Astrocyte of the cerebellum (primary cell): Measurements from ENCODE around the gene GTF2IRD1.

Experiments used
- DNase-seq: peaks from one replicate; pipeline ENCODE4 v3.0.0-alpha.2; 2011; ENCODE audit warnings: low read depth
- H3K4me3 ChIP-seq: 2 replicates; pipeline ENCODE4 v1.5.1; 2011; ENCODE audit warnings: mild to moderate bottlenecking, low read depth, low read length, moderate library complexity
- in situ Hi-C: cut with HindIII; loops from 2 replicates; pipeline ENCODE4 v1.10.0; 2017; ENCODE audit warnings: low sequenced_read_pairs
- TF ChIP-seq, protein P1 (sequence below): IDR thresholded peaks from 2 replicates; pipeline ENCODE4 v1.5.1; 2012; ENCODE audit warnings: low read length, low read depth, moderate library complexity, mild to moderate bottlenecking; ENCODE audit errors: missing control alignments

The GTF2IRD1 gene

DNA sequence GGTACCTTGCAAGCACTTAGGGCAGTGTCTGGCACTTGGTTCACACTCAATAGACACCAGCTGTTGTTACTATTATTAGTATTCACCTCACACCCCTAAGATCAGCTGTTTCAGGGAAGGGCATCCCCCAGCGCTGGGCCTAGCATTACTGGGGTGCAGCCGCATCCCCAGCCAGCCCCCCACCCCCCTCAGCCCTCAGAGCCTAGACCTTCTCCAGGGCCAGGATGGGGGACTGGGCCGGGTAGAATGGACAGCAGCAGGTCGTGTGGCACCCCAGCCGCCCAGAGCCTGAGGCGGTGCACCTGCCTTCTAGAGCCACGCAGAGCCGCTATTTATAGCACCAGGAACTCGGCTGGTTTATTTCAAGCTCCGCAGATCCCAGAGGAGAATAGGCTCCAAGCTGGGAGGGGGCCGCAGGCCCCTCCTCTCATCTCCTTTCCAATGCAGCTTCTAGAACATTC is 60.5 kb downstream of the GTF2IRD1 start:
- DNase-seq = no peak
- H3K4me3 ChIP-seq = no peak overlapping the region
- TF ChIP-seq, protein P1, sequence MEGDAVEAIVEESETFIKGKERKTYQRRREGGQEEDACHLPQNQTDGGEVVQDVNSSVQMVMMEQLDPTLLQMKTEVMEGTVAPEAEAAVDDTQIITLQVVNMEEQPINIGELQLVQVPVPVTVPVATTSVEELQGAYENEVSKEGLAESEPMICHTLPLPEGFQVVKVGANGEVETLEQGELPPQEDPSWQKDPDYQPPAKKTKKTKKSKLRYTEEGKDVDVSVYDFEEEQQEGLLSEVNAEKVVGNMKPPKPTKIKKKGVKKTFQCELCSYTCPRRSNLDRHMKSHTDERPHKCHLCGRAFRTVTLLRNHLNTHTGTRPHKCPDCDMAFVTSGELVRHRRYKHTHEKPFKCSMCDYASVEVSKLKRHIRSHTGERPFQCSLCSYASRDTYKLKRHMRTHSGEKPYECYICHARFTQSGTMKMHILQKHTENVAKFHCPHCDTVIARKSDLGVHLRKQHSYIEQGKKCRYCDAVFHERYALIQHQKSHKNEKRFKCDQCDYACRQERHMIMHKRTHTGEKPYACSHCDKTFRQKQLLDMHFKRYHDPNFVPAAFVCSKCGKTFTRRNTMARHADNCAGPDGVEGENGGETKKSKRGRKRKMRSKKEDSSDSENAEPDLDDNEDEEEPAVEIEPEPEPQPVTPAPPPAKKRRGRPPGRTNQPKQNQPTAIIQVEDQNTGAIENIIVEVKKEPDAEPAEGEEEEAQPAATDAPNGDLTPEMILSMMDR = no peak
- in situ Hi-C loops = loop anchor here (5.0 kb wide), 1 partner anchor 67 kb away; no protein-coding TSS in a partner anchor

DNA sequence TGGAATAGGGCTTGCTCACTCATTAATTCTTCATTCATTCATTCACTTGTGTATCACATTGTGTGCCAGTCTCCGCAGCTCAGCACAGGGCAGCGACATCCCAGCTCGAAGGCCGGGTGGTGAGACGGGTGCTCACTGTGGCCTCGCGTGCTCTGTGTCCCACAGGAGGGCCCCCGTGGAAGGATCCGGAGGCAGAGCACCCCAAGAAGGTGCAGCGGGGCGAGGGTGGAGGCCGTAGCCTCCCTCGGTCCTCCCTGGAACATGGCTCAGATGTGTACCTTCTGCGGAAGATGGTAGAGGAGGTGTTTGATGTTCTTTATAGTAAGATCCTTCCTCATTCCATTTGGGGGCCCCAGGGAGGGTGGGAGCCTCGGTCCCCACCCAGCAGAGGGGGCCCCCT is 61.6 kb downstream of the GTF2IRD1 start:
- TF ChIP-seq, protein P1 = no peak
- no peak for DNase-seq
- in situ Hi-C loops = no loop called here
- no peak overlapping the region for H3K4me3 ChIP-seq

DNA sequence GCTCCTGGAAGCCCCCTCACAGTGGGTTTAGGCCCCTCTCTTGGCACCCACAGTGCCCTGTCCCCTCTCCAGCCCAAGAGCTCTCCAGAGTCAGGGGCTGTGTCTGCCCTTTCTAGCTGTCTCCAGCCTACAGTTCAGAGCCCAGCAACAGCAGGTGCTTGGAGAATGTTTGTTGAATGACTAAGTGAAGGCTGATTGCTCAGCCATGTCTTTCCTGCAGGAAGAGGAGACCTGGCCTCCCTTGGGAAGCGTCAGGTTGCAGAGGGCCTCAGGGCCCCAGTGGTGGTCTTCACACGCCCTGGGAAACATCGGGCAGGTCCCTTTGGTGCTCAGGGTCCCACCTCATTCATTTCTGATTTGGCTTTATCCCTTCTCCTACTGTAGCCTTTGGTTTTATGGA is 62.5 kb downstream of the GTF2IRD1 start:
- DNase-seq = no peak
- TF ChIP-seq, protein P1 = no peak
- in situ Hi-C loops = no loop called here
- H3K4me3 ChIP-seq = no peak overlapping the region

DNA sequence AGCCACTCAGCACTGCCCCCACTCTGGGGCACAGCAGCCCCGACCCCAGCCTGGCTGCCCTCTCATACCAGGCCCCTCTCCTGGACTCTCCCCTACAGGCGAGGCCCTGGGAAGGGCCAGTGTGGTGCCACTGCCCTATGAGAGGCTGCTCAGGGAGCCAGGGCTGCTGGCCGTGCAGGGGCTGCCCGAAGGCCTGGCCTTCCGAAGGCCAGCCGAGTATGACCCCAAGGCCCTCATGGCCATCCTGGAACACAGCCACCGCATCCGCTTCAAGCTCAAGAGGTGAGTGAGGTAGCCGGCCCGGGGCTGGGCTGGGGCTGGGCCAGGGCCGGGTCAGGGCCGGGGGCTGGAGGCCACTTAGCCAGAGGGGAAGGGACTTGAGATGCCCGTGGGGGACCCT is 64.3 kb downstream of the GTF2IRD1 start:
- in situ Hi-C loops = no loop called here
- no peak for DNase-seq
- TF ChIP-seq, protein P1 = no peak
- H3K4me3 ChIP-seq = no peak overlapping the region

DNA sequence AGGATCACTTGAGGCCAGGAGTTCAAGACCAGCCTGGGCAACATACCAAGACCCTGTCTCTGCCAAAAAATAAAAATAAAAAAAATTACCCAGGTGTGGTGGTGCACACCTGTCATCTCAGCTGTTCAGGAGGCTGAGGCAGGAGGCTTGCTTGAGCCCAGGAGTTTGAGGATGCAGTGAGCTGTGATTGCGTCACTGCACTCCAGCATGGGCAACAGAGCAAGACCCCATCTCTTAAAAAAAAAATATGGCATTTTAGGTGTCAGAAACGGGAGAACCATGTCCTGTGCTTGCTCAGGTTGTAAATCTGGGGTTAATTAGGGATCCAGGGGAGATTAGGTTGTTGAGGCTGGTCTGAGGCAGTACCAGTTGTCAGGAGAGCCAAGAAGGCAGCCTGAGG is 64.9 kb downstream of the GTF2IRD1 start:
- TF ChIP-seq, protein P1 = no peak
- H3K4me3 ChIP-seq = no peak overlapping the region
- DNase-seq = no peak
- in situ Hi-C loops = no loop called here

DNA sequence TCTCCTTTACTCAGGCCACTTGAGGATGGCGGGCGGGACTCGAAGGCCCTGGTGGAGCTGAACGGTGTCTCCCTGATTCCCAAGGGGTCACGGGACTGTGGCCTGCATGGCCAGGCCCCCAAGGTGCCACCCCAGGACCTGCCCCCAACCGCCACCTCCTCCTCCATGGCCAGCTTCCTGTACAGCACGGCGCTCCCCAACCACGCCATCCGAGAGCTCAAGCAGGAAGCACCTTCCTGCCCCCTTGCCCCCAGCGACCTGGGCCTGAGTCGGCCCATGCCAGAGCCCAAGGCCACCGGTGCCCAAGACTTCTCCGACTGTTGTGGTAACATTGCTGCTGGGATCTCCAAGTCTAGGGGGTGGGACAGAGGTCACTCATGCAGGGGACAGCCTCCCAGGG is 65.7 kb downstream of the GTF2IRD1 start:
- no peak overlapping the region for H3K4me3 ChIP-seq
- TF ChIP-seq, protein P1 = no peak
- in situ Hi-C loops = no loop called here
- DNase-seq = no peak

DNA sequence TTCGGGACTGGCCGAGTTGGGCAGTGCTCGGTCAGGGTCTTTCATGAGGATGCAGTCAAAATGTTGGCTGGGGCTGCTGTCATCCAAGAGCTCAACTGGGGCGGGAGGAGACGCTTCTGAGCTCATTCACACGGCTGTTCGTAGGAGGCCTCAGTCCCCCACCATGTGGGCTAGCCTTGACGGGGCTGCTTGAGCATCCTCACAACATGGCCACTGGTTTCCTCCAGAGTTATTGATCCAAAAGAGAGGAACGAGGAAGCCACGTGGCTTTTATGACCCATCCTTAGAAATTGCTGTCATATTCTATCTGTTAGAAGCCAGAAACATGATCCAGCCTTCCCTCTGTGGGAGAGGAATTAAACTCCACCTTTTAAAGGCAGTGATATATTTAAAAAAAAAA is 68.1 kb downstream of the GTF2IRD1 start:
- no peak for DNase-seq
- in situ Hi-C loops = no loop called here
- no peak overlapping the region for H3K4me3 ChIP-seq
- TF ChIP-seq, protein P1 = no peak
